Neural crest cell (in vitro differentiated cells): ENCODE measurements around the gene SLC47A2. TPM values are rescaled to one million over a fixed set of nuclear protein-coding genes. Genes with fewer than 3 reads are reported as not detected.
"Not testable (repeated sequence)": the region's sequence is repeated elsewhere in the genome, so short reads cannot be mapped to it uniquely, and the experiment has no call there.

Experiments
- DNase-seq: peaks from one replicate; pipeline ENCODE4 v3.0.0; 2021; ENCODE audit warnings: low read depth, mixed read lengths, low spot score
- H3K27ac Mint-ChIP-seq: one replicate; pipeline ENCODE4 v1.8.0; 2021; ENCODE audit warnings: mild to moderate bottlenecking, mixed read lengths; ENCODE audit not compliant: unreplicated experiment
- H3K27me3 Mint-ChIP-seq: 2 replicates; pipeline ENCODE4 v1.8.0; 2021; ENCODE audit warnings: low read depth, mild to moderate bottlenecking, mixed read lengths
- H3K36me3 Mint-ChIP-seq: 2 replicates; pipeline ENCODE4 v1.8.0; 2021; ENCODE audit warnings: low read depth, mild to moderate bottlenecking, mixed read lengths
- H3K4me1 Mint-ChIP-seq: 2 replicates; pipeline ENCODE4 v1.8.0; 2021; ENCODE audit warnings: mixed read lengths
- H3K4me3 Mint-ChIP-seq: one replicate; pipeline ENCODE4 v1.8.0; 2021; ENCODE audit warnings: mild to moderate bottlenecking, mixed read lengths
- H3K9me3 Mint-ChIP-seq: 2 replicates; pipeline ENCODE4 v1.8.0; 2021; ENCODE audit warnings: mixed read lengths
- CTCF ChIP-seq: fragments of 200-600 bp; sonication (generic); conservative IDR thresholded peaks from 2 replicates; pipeline ENCODE4 v1.5.0; 2021; ENCODE audit warnings: antibody characterized with exemption, mild to moderate bottlenecking
- long read RNA-seq: library from polyadenylated mRNA; unstranded; transcript quantifications from one replicate; pipeline ENCODE4 v2.0.0, GENCODE V29; 2020
- total RNA-seq: library from RNA; stranded (reverse); gene quantifications from 2 replicates; pipeline ENCODE4 v1.2.1, GENCODE V29; 2021

The SLC47A2 gene
- not detected in 2 replicates for total RNA-seq
- long read RNA-seq, result 0 reads

GRCh38 chr17:19716108-19717030 is at the start of gene SLC47A2:
TSS of gene SLC47A2 (minus strand) at chr17:19716584. CDS start at chr17:19716555, 29 bp downstream.
- Mint-ChIP-seq H3K9me3 (no peaks in the 10 kb centered on the region), H3K4me1 (no peaks in the 10 kb centered on the region), H3K27me3 (no peaks in the 10 kb centered on the region), H3K4me3 (no peak within 1 kb of the TSS), H3K36me3 (no peaks in the 10 kb centered on the region), H3K27ac (no peak within 1 kb of the TSS)
- TF ChIP-seq CTCF, result no peak
- no peak for DNase-seq

DNA sequence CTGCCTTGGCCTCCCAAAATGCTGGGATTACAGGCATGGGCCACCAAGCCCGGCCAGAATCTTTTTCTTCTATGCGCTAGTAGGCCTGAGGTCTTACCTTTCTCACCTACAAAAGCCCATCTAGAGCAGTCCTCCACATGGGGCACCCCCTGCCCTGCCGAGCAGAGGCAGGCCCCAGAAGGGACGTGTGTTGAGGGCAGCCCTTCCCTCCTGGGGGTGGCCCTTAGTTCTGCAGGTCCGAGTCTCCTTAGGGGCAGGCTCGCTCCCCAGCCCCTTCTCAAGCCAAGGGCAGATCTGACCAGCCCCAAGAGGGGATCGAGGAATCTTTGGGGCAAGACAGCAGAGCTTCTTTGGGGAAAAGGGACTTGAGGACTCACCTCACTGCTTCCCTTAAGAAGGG is 49.6 kb upstream of the SLC47A2 start:
- no peak for TF ChIP-seq CTCF
- no peak for DNase-seq
- peaks cover 2% of the 10 kb centered on the region for H3K27me3 Mint-ChIP-seq
- peaks cover 3% of the 10 kb centered on the region for H3K36me3 Mint-ChIP-seq
- H3K27ac Mint-ChIP-seq, result no peak overlapping the region
- H3K4me1 Mint-ChIP-seq, result peaks cover under 1% of the 10 kb centered on the region
- no peaks in the 10 kb centered on the region for H3K9me3 Mint-ChIP-seq
- no peak overlapping the region for H3K4me3 Mint-ChIP-seq

DNA sequence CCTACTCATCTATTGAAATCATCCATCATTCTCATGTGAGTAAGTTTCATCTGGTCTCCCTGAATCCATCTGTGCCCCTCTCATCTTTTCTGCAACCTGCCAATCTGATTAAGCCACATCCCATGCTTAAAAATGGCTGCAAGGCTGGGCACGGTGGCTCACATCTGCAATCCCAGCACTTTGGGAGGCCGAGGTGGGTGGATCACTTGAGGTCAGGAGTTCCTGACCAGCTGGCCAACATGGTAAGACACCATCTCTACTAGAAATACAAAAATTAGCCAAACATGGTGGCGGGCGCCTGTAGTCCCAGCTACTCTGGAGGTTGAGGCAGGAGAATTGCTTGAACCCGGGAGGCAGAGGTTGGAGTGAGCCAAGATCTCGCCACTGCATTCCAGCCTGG is 47.6 kb upstream of the SLC47A2 start:
- not testable (repeated sequence) for H3K4me3 Mint-ChIP-seq, H3K4me1 Mint-ChIP-seq, H3K9me3 Mint-ChIP-seq, DNase-seq, H3K36me3 Mint-ChIP-seq, H3K27me3 Mint-ChIP-seq, H3K27ac Mint-ChIP-seq

- Mint-ChIP-seq H3K4me3 (no peak overlapping the region), H3K27ac (no peak overlapping the region), H3K36me3 (no peaks in the 10 kb centered on the region), H3K4me1 (no peaks in the 10 kb centered on the region), H3K27me3 (peaks cover 4% of the 10 kb centered on the region), H3K9me3 (no peaks in the 10 kb centered on the region)
- TF ChIP-seq CTCF, result no peak
- DNase-seq, result no peak
Measured at GRCh38 chr17:19763416-19763815, 47.0 kb upstream of the SLC47A2 start.

DNA sequence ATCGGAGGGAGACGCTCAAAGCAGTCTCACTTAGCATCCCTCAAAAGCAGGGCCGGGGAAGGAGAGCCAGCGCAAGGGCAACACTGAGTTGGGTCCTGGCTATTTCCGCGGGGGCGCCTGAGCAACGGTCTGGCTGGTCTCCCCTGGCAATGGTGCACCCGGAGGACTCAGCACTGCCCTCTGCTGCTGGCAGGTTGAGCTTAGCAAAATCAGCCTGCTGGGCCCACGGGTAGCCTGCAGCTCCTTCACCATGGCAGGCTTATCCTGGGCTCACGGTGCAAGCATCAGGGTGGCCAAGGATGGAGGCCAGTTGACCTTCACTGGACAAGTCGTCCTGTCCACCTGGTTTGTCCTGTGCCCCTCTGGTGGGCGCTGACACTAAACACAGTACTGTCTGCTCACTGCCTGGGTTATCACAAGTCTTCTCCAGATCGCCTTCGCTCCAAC is 46.2 kb upstream of the SLC47A2 start:
- H3K4me3 Mint-ChIP-seq, result no peak overlapping the region
- no peaks in the 10 kb centered on the region for H3K4me1 Mint-ChIP-seq
- no peaks in the 10 kb centered on the region for H3K9me3 Mint-ChIP-seq
- TF ChIP-seq CTCF, result peak; percentile 80
- H3K36me3 Mint-ChIP-seq, result no peaks in the 10 kb centered on the region
- peaks cover 4% of the 10 kb centered on the region for H3K27me3 Mint-ChIP-seq
- peak; percentile 87 for DNase-seq
- no peak overlapping the region for H3K27ac Mint-ChIP-seq

DNA sequence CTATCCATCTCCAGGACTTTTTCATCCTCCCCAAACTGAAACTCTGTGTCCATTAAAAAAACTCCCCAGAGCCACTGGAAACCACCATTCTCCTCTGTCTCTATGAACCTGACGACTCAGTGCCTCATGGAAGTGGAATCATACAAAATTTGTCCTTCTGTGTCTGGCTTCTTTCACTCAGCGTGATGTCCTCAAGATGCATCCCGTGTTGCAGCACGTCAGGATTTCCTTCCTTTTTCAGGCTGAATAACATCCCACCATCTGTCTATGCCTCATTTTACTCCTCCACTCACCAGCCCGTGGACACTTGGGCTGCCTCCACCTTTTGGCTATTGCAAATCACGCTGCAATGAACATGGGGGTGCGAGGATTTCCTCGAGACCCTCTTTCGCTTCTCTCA is 44.4 kb upstream of the SLC47A2 start:
- Mint-ChIP-seq H3K36me3 (no peaks in the 10 kb centered on the region), H3K27ac (no peak overlapping the region), H3K4me3 (no peak overlapping the region), H3K9me3 (no peaks in the 10 kb centered on the region), H3K4me1 (no peaks in the 10 kb centered on the region), H3K27me3 (peaks cover 4% of the 10 kb centered on the region)
- no peak for TF ChIP-seq CTCF
- DNase-seq, result no peak
